VCaP (cell line): ENCODE results near the gene PARVA.

Experiments
- H3K27ac ChIP-seq: fragments of 450-650 bp; 2 replicates; pipeline ENCODE4 v1.5.1; 2017
- TF ChIP-seq, protein P1 (sequence below): fragments of 450-650 bp; conservative IDR thresholded peaks from 2 replicates; pipeline ENCODE4 v1.5.1; 2017; ENCODE audit warnings: mild to moderate bottlenecking, moderate library complexity

The PARVA gene

DNA sequence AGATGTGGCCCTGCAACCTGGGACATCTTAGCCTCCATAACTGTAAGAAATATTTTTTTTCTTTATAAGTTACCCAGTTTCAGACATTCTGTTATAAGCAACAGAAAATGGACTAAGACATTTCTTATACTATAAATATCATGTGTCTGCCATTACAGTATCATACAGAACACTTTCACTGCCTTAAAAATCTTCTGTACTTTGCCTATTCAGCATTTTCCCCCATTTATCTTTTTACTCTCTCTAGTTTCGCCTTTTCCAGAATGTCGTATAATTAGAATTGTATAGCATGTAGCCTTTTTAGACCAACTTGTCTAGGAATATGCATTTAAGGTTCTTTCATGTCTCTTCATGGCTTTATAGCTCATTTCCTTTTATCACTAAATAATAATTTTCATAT lies 88.0 kb downstream of the PARVA start:
- TF ChIP-seq, protein P1, sequence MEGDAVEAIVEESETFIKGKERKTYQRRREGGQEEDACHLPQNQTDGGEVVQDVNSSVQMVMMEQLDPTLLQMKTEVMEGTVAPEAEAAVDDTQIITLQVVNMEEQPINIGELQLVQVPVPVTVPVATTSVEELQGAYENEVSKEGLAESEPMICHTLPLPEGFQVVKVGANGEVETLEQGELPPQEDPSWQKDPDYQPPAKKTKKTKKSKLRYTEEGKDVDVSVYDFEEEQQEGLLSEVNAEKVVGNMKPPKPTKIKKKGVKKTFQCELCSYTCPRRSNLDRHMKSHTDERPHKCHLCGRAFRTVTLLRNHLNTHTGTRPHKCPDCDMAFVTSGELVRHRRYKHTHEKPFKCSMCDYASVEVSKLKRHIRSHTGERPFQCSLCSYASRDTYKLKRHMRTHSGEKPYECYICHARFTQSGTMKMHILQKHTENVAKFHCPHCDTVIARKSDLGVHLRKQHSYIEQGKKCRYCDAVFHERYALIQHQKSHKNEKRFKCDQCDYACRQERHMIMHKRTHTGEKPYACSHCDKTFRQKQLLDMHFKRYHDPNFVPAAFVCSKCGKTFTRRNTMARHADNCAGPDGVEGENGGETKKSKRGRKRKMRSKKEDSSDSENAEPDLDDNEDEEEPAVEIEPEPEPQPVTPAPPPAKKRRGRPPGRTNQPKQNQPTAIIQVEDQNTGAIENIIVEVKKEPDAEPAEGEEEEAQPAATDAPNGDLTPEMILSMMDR: no peak
- no peak overlapping the region for H3K27ac ChIP-seq

DNA sequence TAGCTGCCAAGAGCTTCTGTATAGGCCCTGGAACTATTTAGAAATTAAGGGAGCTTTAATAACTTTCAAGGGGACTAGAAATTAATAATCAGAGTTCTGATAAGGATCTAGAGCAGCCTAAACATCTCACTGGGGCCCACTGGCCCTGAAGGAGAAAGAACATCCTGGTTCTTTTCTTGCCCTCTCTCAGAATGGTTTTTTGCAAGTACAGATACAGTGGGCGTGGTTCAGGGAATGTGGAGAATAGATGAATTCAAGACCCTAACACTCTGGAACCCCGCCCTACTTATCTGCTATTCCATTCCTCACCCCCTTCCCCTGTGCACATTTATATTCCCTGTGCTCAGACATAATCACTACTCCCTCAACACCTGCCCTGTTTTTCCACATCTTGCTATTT lies 90.2 kb downstream of the PARVA start:
- TF ChIP-seq, protein P1: no peak
- H3K27ac ChIP-seq: no peak overlapping the region

DNA sequence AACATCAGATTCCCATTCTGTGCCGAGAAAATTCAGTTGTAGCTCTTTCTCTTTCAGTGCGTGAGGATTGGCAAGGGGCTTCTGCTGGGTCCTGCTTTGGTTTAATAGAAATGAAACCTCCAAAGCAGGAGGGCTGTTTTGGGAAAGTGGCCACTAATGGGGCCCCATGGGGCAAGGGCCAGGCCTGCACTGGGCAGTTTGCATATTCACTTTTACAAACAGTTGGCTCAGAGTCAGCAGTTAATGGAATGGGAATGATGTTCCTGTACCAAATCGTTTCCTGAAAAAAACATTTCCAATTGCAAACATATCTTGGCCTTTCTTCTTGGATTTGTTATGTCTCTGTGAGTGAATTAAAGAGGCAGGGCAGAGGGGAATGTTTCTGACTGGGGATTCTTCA lies 92.1 kb downstream of the PARVA start:
- TF ChIP-seq, protein P1: no peak
- H3K27ac ChIP-seq: no peak overlapping the region

DNA sequence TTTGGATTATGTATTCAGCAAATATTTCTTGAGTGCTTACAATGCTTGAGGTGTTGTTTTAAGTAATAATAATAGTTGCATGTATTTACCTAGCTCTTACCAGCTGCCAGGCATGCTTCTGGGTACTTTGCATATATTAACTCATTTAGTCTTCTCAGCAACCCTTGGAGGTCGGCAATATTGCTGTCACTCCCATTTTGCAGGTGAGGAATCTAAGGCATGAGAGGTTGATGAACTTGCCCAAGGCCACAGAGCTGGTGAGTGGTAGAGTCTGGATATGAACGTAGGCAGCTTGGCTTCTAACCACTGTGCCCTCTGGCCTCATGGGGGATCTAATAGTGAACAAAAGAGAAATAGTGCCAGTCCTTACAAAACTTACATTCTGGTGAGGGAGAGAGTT lies 92.9 kb downstream of the PARVA start:
- TF ChIP-seq, protein P1: no peak
- H3K27ac ChIP-seq: no peak overlapping the region

DNA sequence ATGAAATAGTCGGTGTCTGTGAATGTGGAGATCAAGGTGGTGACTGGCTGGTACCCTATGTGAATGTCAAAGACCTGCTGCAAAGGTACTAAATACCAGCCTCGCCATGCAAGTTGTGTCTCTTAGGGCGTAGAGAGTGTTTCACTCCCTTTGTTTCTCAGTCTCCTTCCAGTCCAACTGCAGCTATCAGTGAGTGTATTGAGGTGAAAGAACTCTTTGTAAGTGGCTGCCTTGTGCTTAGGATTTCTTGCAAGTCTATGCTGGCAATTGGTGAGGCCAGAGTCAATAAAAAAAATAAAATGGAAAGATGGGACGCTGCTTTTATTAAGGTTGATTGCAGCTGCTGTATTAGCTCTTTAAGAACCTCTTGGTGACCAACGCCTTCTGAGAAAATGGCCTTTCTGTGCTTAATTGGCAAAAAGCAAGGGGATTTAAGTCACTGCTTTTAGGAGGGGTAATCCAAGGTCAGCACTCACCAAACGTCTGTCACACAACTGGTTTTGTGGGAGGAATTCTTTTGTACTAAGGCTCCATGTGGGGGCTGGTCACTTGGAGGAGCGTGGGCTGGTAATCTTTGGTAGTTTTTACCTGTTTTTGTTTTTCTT lies 95.1 kb downstream of the PARVA start:
- no peak overlapping the region for H3K27ac ChIP-seq
- TF ChIP-seq, protein P1: no peak

DNA sequence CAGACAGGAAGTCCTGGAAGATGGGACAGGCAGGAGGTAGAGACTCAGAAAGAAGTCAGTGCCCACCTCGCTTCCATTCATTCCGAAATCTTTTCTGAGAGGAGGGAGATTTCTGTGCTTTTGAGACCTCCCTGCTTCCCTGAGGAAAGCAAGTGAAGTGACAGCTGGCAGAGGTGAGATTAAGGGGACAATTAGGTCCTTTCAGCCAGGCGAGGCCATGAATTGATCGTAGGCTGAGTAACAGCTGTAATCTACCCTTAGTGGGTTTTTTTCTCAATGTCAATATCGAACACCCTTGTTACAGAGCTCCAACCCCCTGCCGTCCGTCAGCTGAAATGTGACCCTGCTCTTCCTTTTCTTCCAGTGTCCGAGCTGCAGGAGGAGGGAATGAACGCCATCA lies 96.0 kb downstream of the PARVA start:
- TF ChIP-seq, protein P1: no peak
- H3K27ac ChIP-seq: no peak overlapping the region

DNA sequence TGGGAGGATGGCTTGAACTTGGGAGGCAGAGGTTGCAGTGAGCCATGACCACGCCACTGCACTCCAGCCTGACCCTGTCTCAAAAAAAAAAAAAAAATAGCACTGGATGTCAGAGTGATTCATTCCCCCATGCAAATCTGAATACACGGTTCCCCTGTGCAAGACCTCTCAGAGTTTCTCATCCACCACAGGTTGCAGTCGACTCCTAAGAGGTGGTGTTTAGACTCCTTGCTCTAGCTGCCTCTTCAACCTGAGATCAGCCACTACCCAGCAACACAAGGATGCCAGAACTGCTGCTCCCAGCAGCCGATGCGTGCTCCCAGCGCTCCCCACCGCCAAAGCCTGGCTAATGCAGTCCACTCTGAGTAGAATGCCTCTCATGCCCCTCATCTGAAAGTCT lies 97.5 kb downstream of the PARVA start:
- no peak overlapping the region for H3K27ac ChIP-seq
- TF ChIP-seq, protein P1: no peak

DNA sequence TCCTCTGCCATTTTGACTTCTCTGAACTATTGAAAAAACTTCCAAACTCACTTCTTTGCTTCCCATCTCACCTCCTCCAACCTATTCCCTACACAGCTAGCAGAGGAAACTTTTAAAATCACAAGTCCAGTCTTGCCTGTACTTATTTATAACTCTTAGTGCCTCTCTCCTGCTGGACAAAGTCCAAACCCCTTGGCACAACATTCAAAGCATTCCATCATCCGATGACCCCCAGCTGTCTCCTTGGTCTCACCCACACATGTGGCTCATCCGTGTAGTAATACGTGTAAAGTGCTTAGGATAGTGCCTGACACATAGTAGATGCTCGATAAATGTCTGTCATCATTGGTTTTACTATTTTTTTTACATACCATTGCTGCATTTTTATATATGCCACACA lies 101.4 kb downstream of the PARVA start:
- no peak overlapping the region for H3K27ac ChIP-seq

More for the DNA sequence above, 101.4 kb downstream of the PARVA start:
- TF ChIP-seq, protein P1: no peak
